Loucy (cell line): ENCODE measurements around the gene DNAH11.
"Not testable (repeated sequence)": the region's sequence is repeated elsewhere in the genome, so short reads cannot be mapped to it uniquely, and the experiment has no call there.

Source experiments
- H2AFZ ChIP-seq: fragments of 200-600 bp; sonication (generic); 2 replicates; pipeline ENCODE4 v1.6.0; 2016; ENCODE audit warnings: antibody characterized with exemption, mild to moderate bottlenecking, low read length, moderate library complexity
- H3F3A ChIP-seq: fragments of 200-600 bp; 2 replicates; pipeline ENCODE4 v1.6.0; 2016; ENCODE audit warnings: antibody characterized with exemption, low read depth, mild to moderate bottlenecking
- H3K27me3 ChIP-seq: fragments of 200-600 bp; sonication (generic); 2 replicates; pipeline ENCODE4 v1.6.1; 2014; ENCODE audit warnings: low read length, mild to moderate bottlenecking; ENCODE audit not compliant: insufficient read depth, poor library complexity, severe bottlenecking
- H3K36me3 ChIP-seq: fragments of 200-600 bp; sonication (generic); 2 replicates; pipeline ENCODE4 v1.6.1; 2016; ENCODE audit warnings: low read length; ENCODE audit not compliant: insufficient read depth
- H3K4me1 ChIP-seq: fragments of 200-600 bp; sonication (generic); 2 replicates; pipeline ENCODE4 v1.5.1; 2014; ENCODE audit warnings: low read length, mild to moderate bottlenecking; ENCODE audit not compliant: insufficient read depth, poor library complexity, severe bottlenecking
- H3K4me2 ChIP-seq: fragments of 200-600 bp; sonication (generic); 2 replicates; pipeline ENCODE4 v1.6.0; 2014; ENCODE audit warnings: antibody characterized with exemption, low read length, low read depth, mild to moderate bottlenecking; ENCODE audit not compliant: poor library complexity, severe bottlenecking
- H3K4me3 ChIP-seq: fragments of 200-600 bp; sonication (generic); 2 replicates; pipeline ENCODE4 v1.5.1; 2014; ENCODE audit warnings: low read length, mild to moderate bottlenecking, mixed read lengths; ENCODE audit not compliant: poor library complexity, severe bottlenecking
- H3K79me2 ChIP-seq: fragments of 200-600 bp; sonication (generic); 2 replicates; pipeline ENCODE4 v1.6.1; 2014; ENCODE audit warnings: low read length; ENCODE audit not compliant: insufficient read depth
- H3K9ac ChIP-seq: fragments of 200-600 bp; sonication (generic); 2 replicates; pipeline ENCODE4 v1.6.0; 2014; ENCODE audit warnings: mild to moderate bottlenecking, low read depth, low read length, moderate library complexity; ENCODE audit not compliant: poor library complexity, severe bottlenecking
- H3K9me2 ChIP-seq: fragments of 200-600 bp; sonication (generic); replicated peaks from 2 replicates; pipeline ENCODE4 v1.6.1; 2016; ENCODE audit warnings: low read depth, low read length, mixed read lengths
- H3K9me3 ChIP-seq: fragments of 200-600 bp; sonication (generic); 2 replicates; pipeline ENCODE4 v1.6.1; 2014; ENCODE audit warnings: mild to moderate bottlenecking, antibody characterized with exemption, low read length, low read depth; ENCODE audit not compliant: insufficient read depth
- H4K20me1 ChIP-seq: fragments of 200-600 bp; sonication (generic); 2 replicates; pipeline ENCODE4 v1.6.0; 2014; ENCODE audit warnings: antibody characterized with exemption, low read length, mild to moderate bottlenecking; ENCODE audit not compliant: insufficient read depth, poor library complexity, severe bottlenecking
- EZH2phosphoT487 ChIP-seq: fragments of 200-600 bp; IDR thresholded peaks from 2 replicates; pipeline ENCODE4 v1.6.1; 2018; ENCODE audit warnings: antibody characterized with exemption, mild to moderate bottlenecking, moderate library complexity, borderline replicate concordance
- TF ChIP-seq, protein P1 (sequence below): fragments of 200-600 bp; sonication (generic); conservative IDR thresholded peaks from 2 replicates; pipeline ENCODE4 v1.5.1; 2014; ENCODE audit warnings: mild to moderate bottlenecking, antibody characterized with exemption, low read length

DNAH11 gene

GRCh38 chr7:21850531-21851285, 307.9 kb downstream of the DNAH11 start:
- no peaks in the 10 kb centered on the region for H4K20me1 ChIP-seq
- no peak overlapping the region for H2AFZ ChIP-seq
- H3K36me3 ChIP-seq, result no peaks in the 10 kb centered on the region
- no peaks in the 10 kb centered on the region for H3K79me2 ChIP-seq
- H3K4me3 ChIP-seq, result no peak overlapping the region
- TF ChIP-seq, protein P1, sequence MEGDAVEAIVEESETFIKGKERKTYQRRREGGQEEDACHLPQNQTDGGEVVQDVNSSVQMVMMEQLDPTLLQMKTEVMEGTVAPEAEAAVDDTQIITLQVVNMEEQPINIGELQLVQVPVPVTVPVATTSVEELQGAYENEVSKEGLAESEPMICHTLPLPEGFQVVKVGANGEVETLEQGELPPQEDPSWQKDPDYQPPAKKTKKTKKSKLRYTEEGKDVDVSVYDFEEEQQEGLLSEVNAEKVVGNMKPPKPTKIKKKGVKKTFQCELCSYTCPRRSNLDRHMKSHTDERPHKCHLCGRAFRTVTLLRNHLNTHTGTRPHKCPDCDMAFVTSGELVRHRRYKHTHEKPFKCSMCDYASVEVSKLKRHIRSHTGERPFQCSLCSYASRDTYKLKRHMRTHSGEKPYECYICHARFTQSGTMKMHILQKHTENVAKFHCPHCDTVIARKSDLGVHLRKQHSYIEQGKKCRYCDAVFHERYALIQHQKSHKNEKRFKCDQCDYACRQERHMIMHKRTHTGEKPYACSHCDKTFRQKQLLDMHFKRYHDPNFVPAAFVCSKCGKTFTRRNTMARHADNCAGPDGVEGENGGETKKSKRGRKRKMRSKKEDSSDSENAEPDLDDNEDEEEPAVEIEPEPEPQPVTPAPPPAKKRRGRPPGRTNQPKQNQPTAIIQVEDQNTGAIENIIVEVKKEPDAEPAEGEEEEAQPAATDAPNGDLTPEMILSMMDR, result no peak
- no peak for TF ChIP-seq EZH2phosphoT487
- no peaks in the 10 kb centered on the region for H3K9me3 ChIP-seq
- H3K27me3 ChIP-seq, result no peaks in the 10 kb centered on the region
- H3K4me2 ChIP-seq, result peak overlapping the region; percentile 72
- H3F3A ChIP-seq, result no peaks in the 10 kb centered on the region
- H3K4me1 ChIP-seq, result peaks cover 12% of the 10 kb centered on the region
- peak overlapping the region; percentile 13 for H3K9ac ChIP-seq
- H3K9me2 ChIP-seq, result no peaks in the 10 kb centered on the region

- Histone ChIP-seq H4K20me1 (no peaks in the 10 kb centered on the region), H3K4me2 (peak overlapping the region; percentile 72), H3K27me3 (no peaks in the 10 kb centered on the region), H3K4me1 (peaks cover 12% of the 10 kb centered on the region), H3K36me3 (no peaks in the 10 kb centered on the region), H3K4me3 (peak overlapping the region; percentile 57), H2AFZ (peak overlapping the region; percentile 76), H3K9me3 (no peaks in the 10 kb centered on the region), H3K9me2 (no peaks in the 10 kb centered on the region), H3K9ac (peak overlapping the region; percentile 13), H3F3A (no peaks in the 10 kb centered on the region), H3K79me2 (no peaks in the 10 kb centered on the region)
- TF ChIP-seq EZH2phosphoT487, result no peak
- TF ChIP-seq, protein P1, result no peak
Observed at GRCh38 chr7:21851559-21851967, 308.7 kb downstream of the DNAH11 start.

GRCh38 chr7:21865631-21866204, 322.9 kb downstream of the DNAH11 start:
- H3K4me3 ChIP-seq, result peak overlapping the region; percentile 47
- not testable (repeated sequence) for H3K9me2 ChIP-seq, H4K20me1 ChIP-seq, H2AFZ ChIP-seq, H3K36me3 ChIP-seq, H3K9me3 ChIP-seq, H3F3A ChIP-seq, H3K9ac ChIP-seq, H3K79me2 ChIP-seq, H3K27me3 ChIP-seq
- peak overlapping the region; percentile 58 for H3K4me2 ChIP-seq
- H3K4me1 ChIP-seq, result peaks cover 33% of the 10 kb centered on the region

GRCh38 chr7:21866731-21867130, 323.9 kb downstream of the DNAH11 start:
- Histone ChIP-seq H3K4me1 (peaks cover 33% of the 10 kb centered on the region), H3K4me3 (no peak overlapping the region), H3F3A (no peaks in the 10 kb centered on the region), H3K36me3 (no peaks in the 10 kb centered on the region), H3K27me3 (no peaks in the 10 kb centered on the region), H3K9ac (no peak overlapping the region), H3K4me2 (no peak overlapping the region), H2AFZ (no peak overlapping the region), H4K20me1 (no peaks in the 10 kb centered on the region), H3K9me2 (no peaks in the 10 kb centered on the region), H3K79me2 (no peaks in the 10 kb centered on the region), H3K9me3 (no peaks in the 10 kb centered on the region)
- TF ChIP-seq, protein P1, result no peak
- TF ChIP-seq EZH2phosphoT487, result no peak
